ENCODE results near the gene SEMA4B.

Gene SEMA4B

DNA sequence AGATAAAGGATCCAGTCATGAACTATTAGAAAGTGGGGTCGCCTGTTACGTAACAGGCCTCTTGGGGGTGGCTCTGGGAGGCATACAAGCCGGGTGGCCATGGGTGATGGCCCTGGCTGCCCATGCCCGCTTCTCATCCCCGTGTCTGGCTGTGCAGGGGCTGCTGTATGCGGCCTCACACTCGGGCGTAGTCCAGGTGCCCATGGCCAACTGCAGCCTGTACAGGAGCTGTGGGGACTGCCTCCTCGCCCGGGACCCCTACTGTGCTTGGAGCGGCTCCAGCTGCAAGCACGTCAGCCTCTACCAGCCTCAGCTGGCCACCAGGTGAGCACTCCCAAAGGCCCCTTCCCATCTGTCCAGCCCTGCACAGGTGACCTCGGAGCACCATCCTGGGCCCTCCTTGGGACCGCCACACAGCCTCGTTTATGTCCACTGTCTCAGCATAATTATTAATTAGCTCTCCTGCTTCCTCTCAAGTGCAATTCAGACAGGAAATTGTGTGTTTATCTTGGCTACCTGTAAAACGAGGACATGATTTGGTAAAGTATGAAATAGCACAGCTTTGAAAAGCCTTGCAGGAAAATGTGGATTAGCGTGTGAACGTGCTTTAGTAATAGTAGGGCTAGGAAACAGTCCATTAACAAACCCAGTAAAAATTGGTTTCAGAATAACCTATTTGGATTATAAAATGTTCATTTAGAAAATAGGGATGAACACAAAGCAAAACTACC, 24.5 kb downstream of the SEMA4B start:
- FAIRE-seq = no peak
- no peak for DNase-seq (ENCODE audit: low spot score)

DNA sequence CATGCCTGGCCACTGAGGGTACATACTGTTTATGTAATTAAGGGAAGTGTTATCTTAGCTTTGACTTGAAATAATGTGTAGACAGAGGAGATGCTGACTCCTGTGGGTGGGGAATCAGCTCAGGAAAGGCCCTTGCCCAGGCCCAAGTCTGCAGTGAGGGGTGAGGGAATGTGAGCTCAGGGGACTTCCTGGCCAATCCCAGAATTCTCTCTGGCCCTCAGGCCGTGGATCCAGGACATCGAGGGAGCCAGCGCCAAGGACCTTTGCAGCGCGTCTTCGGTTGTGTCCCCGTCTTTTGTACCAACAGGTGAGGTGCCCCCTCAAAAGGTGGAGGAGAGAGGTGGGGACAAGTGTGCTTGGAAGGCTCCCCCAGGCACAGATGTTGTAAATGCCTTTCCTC, 26.2 kb downstream of the SEMA4B start:
- DNase-seq (ENCODE audit: low spot score) (no peak), FAIRE-seq (no peak)

DNA sequence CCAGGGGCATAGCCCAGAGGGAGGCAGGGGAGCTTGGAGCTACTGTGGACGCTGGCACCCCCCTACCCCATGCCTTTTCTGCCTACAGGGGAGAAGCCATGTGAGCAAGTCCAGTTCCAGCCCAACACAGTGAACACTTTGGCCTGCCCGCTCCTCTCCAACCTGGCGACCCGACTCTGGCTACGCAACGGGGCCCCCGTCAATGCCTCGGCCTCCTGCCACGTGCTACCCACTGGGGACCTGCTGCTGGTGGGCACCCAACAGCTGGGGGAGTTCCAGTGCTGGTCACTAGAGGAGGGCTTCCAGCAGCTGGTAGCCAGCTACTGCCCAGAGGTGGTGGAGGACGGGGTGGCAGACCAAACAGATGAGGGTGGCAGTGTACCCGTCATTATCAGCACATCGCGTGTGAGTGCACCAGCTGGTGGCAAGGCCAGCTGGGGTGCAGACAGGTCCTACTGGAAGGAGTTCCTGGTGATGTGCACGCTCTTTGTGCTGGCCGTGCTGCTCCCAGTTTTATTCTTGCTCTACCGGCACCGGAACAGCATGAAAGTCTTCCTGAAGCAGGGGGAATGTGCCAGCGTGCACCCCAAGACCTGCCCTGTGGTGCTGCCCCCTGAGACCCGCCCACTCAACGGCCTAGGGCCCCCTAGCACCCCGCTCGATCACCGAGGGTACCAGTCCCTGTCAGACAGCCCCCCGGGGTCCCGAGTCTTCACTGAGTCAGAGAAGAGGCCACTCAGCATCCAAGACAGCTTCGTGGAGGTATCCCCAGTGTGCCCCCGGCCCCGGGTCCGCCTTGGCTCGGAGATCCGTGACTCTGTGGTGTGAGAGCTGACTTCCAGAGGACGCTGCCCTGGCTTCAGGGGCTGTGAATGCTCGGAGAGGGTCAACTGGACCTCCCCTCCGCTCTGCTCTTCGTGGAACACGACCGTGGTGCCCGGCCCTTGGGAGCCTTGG, 27.0 kb downstream of the SEMA4B start:
- DNase-seq (ENCODE audit: low spot score) (no peak), FAIRE-seq (peak; percentile 37)

DNA sequence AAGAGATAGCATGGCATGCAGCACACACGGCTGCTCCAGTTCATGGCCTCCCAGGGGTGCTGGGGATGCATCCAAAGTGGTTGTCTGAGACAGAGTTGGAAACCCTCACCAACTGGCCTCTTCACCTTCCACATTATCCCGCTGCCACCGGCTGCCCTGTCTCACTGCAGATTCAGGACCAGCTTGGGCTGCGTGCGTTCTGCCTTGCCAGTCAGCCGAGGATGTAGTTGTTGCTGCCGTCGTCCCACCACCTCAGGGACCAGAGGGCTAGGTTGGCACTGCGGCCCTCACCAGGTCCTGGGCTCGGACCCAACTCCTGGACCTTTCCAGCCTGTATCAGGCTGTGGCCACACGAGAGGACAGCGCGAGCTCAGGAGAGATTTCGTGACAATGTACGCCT, 27.8 kb downstream of the SEMA4B start:
- FAIRE-seq (no peak), DNase-seq (ENCODE audit: low spot score) (no peak)

DNA sequence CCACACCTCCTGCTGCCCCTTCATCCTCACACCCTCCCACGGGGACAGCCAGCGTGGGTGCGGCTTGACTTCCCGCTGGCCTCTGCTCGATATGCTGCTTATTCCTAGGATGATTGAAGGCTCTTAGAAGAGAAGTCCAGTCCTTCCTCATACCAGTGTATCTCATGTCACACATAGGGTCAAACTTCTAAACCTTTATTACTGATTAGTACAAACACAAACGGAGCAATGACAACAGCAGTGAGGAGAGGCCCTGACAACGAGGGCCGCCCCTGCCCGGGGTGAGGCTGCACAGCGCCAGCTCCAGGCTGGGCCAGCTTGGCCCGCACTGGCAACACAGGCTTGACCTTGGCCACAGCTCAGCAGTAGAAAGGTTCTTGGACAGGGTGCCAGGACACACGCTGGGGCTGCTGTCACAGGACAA, 29.0 kb downstream of the SEMA4B start:
- FAIRE-seq (no peak), DNase-seq (ENCODE audit: low spot score) (no peak)

DNA sequence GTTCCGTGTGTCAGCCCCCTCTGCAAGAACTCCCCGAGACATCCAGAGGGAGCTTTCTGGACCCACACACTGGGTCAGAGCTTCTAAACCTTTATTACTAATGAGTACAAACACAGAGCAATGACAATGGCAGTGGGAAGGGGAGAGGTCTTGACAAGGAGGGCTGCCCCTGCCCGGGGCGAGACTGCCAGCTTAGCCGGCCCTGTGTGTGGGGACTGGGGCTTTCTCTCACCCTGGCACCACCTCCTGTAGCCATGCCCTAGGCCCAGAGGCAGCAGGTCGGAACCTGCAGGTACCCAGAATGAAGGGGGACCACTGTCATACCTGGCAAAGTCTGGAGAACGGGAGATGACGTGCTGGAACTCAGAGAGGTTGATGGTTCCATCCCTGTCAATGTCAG, 29.5 kb downstream of the SEMA4B start:
- FAIRE-seq (no peak), DNase-seq (ENCODE audit: low spot score) (no peak)

DNA sequence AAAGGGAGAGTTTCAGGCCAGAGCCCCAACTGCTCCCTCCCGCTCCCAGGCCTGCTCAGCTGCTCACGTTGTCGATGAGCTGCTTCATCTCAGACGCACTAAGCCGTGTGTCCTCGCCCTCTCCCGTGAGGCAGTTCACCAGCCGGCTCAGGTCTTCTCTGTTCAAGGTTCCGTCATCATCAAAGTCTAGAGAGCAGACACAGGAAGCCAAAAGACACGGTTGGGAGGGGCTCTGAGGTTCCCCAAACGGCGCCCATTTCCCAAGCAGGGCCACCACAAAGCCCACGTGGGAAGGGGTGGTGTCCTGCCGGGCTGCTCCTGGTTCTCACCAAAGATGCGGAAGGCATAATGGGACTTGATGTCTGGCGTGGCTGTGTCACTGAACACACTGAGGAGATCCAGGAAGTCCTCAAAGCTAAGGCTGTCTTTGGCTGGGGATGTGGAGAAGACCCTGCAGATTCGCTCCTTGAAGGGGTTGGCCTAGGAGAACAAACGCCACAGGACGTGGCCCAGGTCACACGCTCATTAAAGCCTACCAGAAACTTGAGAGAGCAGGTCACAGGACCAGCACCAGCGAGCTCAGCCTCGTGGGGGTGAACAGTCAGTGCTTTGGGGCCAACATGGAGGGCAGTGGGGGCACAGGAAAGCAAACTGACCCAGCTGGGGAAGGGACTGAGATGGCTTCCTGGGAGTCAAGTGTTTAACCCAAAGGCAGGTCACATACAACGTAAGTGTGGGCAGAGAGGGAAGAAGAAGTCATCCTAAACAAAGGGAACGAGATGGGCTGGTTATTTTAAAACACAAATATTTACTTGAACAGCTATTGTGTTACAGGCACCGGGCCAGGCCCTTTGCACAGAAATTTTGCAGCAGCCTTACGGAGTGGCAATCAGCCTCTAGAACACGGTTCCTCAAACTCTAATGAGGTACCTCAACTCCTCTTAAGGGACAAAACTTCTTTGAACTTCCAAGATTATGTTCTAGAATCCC, 30.2 kb downstream of the SEMA4B start:
- no peak for DNase-seq (ENCODE audit: low spot score)
- no peak for FAIRE-seq

DNA sequence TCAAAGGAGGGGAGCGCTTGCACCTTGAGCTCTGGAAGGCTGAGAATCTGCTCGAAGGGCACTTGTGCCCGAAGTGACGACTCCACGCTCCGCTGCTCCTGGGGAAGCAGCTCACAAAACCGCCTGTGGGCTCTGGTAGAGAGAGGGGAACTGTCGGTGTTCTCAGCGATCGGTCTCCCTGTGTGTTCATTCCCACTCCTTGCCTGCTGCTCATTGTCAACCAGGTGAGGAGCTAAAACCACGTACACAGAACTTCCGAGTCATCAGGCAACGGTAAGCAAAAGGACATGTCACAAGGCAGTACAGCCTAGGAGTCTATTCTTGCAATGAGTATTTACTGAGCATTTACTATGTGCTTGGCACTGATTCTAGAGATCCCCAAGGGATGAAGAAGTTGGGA, 31.1 kb downstream of the SEMA4B start:
- DNase-seq (ENCODE audit: low spot score) (no peak), FAIRE-seq (no peak)

DNA sequence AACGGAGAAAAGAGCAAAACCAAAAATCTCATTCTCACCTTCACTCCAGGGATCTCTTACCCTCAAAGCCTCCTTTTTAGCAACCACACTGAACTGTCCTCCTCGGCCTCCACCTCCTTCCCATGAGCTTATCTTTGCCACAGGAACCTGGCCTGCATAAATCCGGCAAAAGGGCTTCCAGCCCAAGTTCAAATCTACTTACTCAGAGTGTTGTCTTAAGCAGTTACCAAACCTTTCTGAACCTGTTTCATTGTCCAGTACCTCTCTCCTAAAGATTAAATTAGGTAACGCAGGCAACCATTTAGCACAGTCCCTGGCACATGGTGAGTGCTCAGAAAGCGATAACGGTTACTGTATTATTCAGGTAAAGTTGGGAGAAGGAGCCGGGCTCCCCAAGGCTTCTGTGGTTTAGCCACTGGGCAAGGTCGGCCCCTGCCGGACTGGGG, 31.8 kb downstream of the SEMA4B start:
- FAIRE-seq (no peak), DNase-seq (ENCODE audit: low spot score) (no peak)

DNA sequence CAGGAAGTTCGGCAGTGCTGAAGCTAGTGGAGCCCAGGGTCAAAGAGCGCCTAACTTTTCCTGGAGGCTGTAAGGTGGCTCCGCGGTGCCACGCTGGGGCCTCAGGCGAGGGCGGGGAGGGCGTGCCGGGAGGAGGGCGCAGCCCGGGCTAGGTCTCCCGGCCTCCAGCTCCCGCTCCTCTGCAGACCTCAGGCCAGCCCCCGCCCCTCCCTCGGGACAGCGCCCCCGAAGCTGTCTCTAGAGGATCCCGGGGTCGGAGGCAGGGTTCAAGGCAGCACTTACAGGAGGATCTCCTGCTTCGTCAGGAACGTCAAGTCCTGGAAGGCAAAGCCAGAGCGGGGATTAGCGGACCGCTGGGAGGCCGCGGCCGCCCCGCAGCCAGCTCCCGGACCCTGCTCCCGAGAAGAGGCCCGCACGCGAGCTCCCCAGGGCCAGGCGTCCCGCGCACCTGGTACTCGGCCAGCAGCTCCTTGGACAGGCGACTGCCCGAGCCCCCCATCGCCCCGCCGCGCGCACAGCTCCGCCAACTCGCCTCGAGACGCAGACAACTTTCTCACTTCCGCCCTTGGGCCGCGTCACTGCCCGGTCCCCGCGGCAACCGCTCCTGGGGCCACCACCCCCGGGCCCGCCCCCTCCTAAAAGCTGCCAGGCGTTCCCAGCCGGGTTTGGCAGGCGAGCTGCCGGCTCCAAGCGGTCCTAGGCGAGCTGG, 32.4 kb downstream of the SEMA4B start, which contains the start of gene CIB1:
TSS of gene CIB1 (minus strand) at position 555 of the 709 bp plus-strand sequence. CDS start at position 499, 56 bp downstream.
- no peak for FAIRE-seq
- peak; percentile 99 for DNase-seq (ENCODE audit: low spot score)

DNA sequence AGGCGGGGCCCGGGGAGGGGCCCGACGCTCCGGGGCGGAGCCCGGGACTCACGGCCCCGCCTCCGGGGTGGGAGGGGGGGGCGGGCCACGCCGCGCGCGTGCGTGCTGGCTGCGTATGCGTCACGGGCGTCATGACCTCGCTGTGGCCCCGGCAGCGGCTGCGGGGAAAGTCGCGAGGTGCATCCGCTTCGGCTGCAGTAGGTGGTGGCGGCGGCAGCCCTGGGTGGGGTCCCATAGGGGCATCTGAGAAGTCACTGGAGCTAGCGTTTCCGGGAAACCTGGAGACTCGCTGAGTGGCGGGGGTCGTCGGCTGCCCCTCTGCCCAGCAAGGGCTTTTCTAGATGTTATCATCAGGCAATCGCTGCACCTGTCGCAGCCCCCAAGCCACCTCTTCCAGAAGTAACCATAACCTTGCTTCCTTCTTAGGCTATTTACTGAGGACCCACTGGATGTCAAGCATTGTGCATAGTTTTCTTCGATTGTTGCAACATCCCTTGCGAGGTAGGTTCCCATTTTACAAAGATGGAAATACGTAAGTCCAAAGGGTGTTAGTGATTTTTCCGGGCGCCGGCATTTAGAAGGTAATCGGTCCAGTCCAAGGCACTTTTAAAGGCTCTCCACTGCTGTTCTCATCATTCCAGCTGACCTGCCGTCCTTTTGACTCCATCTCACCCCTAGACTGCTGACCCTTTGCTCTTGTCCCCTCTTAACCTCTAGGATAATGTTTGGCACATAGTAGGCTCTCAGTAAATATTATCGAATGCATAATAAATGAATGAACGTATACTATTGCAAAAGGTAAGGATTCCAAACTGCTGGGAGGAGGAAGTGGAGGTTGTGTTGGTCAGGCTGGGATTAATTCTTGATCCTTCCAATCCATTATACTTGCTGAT, 33.2 kb downstream of the SEMA4B start, which contains the start of gene GDPGP1:
TSS of gene GDPGP1 (plus strand) at position 114 of the 893 bp plus-strand sequence. CDS start 6,700 bp downstream, outside the sequence.
- no peak for DNase-seq (ENCODE audit: low spot score)
- FAIRE-seq = no peak

DNA sequence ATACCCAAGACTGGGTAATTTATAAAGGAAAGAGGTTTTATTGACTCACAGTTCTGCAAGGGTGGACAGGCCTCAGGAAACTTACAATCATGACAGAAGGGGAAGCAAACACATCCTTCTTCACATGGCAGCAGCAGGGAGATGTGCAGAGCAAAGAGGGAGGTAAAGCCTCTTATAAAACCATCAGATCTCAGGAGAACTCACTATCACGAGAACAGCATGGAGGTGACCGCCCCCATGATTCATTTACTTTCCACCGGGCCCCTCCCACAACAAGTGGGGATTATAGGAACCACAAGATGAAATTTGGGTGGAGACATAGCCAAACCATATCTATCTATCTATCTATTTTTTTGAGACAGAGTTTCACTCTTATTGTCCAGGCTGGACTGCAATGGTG, 38.2 kb downstream of the SEMA4B start:
- FAIRE-seq = no peak

DNA sequence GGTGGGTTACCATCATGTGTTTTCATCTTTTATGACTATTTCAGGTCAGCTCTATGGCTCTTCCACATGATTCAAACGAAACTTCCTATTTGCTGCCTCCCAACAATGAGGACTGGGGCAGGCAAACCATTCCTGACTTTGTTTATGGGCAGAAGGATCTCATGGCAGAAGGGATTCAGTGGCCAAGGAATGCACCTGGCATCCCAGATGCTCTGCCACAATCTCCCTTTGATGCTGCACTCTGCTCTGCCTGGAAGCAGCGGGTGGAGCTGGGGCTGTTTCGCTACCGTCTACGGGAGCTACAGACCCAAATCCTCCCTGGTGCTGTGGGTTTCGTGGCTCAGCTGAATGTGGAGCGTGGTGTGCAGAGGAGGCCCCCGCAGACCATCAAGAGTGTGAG, 39.7 kb downstream of the SEMA4B start:
- DNase-seq (ENCODE audit: low spot score) (no peak), FAIRE-seq (no peak)

More for the DNA sequence above, 38.2 kb downstream of the SEMA4B start:
- no peak for DNase-seq (ENCODE audit: low spot score)

DNA sequence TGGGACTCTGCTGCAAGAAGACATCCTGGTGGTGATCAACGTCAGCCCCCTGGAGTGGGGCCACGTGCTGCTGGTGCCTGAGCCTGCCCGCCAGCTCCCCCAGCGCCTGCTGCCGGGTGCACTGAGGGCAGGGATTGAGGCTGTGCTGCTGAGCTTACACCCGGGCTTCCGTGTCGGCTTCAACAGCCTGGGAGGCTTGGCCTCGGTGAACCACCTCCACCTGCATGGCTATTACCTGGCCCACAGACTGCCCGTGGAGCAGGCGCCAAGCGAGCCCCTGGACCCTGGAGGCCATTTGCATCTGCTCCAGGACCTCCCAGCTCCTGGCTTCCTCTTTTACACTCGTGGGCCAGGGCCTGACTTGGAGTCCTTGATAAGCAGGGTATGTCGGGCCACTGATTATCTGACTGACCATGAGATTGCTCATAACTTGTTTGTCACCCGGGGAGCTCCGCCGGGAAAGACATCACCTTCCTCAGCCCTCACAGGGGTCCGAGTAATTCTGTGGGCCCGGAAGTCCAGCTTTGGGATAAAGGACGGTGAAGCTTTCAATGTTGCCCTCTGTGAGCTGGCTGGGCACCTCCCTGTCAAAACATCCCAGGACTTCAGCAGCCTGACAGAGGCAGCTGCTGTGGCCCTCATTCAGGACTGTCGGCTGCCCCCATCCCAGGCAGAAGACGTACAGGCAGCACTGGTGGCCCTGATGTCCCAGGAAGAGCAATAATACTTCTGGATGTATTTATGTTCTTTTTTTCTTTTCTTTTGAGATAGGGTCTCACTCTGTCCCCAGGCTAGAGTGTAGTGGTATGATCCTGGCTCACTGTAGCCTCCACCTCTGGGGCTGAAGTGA, 40.4 kb downstream of the SEMA4B start:
- DNase-seq (ENCODE audit: low spot score) (no peak), FAIRE-seq (no peak)

DNA sequence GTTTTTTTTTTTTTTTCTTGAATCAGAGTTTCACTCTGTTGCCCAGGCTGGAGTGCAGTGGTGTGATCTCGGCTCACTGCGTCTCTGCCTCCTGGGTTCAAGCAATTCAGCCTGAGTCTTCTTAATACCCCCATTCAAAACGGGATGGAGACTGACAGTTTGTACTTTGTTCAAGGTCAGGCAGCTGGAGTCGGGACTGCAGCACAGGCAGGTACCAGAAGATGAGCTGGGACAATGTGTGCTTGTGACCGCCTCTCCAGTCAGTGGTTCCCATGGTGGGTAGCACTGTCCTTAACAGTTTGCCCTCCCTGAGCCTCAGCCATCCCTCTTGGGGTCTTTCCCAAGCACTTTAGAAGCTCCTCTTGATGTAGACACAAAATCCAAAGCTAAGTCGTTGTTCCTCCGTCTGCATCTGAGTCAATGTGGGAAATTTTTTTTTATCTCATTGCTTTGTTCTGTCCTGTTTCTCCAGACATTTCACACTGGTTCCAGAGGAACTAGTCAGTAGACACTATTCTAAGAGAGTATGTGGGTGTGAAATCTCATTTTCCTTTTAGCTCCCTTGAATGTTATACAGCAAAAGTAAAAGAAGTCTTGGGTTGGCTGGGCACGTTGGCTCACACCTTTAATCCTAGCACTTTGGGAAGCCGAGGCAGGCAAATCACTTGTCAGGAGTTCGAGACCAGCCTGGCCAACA, 43.0 kb downstream of the SEMA4B start:
- DNase-seq (ENCODE audit: low spot score) = no peak
- no peak for FAIRE-seq

DNA sequence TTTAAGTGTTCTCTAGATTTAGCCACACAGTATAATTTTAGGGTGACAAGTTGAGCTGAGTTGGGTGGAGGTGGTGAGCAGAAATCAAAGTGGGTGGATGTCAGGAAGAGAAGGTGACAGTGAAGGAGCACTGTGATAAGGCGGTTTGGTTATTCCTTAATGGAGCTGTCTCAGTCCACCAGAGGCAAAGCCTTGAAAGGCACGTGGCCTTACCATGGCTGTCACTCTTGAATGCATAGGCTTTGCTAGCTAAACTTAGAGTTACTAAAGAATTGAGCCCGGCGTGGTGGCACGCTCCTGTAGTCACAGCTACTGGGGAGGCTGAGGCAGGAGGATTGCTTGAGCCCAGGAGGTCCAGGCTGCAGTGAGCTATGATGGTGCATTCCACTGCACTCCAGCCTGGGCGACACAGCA, 47.7 kb downstream of the SEMA4B start:
- FAIRE-seq (no peak), DNase-seq (ENCODE audit: low spot score) (no peak)

DNA sequence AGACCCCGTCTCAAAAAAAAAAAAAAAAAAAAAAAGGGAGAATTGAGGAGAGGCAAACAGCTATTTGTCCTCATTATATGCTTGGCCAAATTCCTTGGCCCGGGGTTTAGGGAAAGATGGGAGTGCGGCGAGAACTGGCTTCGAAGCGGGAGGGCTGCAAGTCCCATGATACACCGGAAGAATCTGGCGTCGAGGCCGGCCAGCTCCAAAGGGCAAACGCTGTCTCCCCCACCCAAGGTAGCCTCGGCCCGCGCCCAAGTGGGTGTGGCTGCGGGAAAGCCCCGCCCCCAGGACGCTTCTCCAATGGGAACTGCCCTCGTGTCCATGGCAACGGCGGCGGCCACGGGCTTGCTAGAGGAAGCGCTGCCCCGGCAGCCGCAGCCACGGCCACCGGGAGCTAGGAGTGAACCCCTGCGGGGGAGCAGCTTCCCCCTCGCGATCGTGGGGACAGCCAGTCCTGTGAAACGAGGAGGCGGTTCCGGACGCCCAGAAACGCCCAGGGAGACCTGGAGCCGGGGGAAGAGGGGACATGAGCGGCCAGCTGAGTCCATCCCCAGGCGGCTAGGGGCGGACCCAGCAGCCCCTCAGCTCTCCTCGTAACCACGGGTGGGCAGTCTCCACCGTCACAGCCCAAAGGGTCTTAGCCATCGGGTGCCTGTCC, 48.2 kb downstream of the SEMA4B start, which contains the start of gene TTLL13:
TSS of gene TTLL13 (plus strand) at position 354 of the 661 bp plus-strand sequence. CDS start 1,075 bp downstream, outside the sequence.
- FAIRE-seq (peak; percentile 77), DNase-seq (ENCODE audit: low spot score) (peak; percentile 96)

Data from urothelium cell line (cell line).